Amniotic epithelial cell (primary cell): ENCODE results near the gene KCNJ10.

Source experiments
- DNase-seq: peaks from one replicate; pipeline ENCODE4 v3.0.0-alpha.2; 2010; ENCODE audit warnings: low read depth

The KCNJ10 gene

DNA sequence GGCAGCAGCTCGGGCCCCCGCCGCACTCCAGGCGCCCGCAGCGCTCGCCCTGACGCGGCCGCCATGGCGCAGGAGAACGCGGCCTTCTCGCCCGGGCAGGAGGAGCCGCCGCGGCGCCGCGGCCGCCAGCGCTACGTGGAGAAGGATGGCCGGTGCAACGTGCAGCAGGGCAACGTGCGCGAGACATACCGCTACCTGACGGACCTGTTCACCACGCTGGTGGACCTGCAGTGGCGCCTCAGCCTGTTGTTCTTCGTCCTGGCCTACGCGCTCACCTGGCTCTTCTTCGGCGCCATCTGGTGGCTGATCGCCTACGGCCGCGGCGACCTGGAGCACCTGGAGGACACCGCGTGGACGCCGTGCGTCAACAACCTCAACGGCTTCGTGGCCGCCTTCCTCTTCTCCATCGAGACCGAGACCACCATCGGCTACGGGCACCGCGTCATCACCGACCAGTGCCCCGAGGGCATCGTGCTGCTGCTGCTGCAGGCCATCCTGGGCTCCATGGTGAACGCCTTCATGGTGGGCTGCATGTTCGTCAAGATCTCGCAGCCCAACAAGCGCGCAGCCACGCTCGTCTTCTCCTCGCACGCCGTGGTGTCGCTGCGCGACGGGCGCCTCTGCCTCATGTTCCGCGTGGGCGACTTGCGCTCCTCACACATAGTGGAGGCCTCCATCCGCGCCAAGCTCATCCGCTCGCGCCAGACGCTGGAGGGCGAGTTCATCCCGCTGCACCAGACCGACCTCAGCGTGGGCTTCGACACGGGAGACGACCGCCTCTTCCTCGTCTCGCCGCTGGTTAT is 14.2 kb upstream of the KCNJ10 start:
- peak; percentile 21 for DNase-seq

DNA sequence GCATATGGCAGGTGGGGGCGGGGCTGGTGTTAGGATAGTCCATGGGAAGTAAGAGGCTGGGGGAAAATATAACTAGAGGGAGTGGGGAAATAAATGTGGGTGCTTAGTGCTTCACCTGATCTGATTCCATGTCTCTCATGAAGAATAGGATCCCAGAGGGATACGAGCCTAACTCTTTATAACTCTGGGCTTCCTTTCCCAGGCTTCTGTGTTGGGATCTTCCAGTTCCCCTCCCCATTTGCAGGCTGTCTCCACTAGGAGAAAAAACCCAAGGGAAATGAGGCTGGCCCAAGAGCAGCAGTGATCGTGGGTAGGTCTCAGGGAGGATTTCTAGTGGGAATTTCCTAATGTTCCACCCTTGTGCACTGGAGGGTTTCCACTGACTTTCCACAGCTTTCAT is 13.0 kb upstream of the KCNJ10 start:
- no peak for DNase-seq

GRCh38 chr1:160082487-160082886 is 12.5 kb upstream of the KCNJ10 start:
- DNase-seq, result no peak

- DNase-seq, result no peak
Observed at GRCh38 chr1:160081261-160081936, 11.4 kb upstream of the KCNJ10 start, which contains the start of gene KCNJ9. TSS of gene KCNJ9 (plus strand) at chr1:160081538. CDS start at chr1:160084031, 2,493 bp downstream.

GRCh38 chr1:160080381-160081100 is 10.6 kb upstream of the KCNJ10 start:
- no peak for DNase-seq

- DNase-seq, result no peak
Observed at GRCh38 chr1:160079448-160079847, 9.5 kb upstream of the KCNJ10 start.

- DNase-seq, result no peak
Observed at GRCh38 chr1:160078512-160079195, 8.7 kb upstream of the KCNJ10 start.

- no peak for DNase-seq
Observed at GRCh38 chr1:160077486-160077885, 7.5 kb upstream of the KCNJ10 start.

GRCh38 chr1:160076295-160076694 is 6.3 kb upstream of the KCNJ10 start:
- DNase-seq, result no peak

DNA sequence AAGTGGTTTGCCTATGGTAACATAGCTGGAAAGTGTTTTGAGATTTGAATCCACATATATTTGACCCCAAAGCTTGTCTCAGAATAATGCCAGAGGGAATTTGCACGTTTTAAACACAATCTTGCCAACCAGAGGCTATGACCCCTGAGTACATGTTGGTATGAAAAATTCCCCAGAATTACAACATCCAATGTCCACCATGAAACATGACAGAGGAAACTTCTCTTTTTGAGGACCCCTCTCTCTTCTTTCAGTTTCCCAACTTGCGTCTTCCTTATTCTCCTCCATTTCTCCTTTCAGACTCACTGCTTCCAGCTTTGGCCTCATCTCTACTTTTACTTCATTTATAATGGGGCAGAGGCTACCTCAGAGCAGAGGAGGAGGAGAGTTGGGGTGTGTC is 5.9 kb upstream of the KCNJ10 start:
- DNase-seq, result no peak

- no peak for DNase-seq
Observed at GRCh38 chr1:160074865-160075264, 4.9 kb upstream of the KCNJ10 start.

DNA sequence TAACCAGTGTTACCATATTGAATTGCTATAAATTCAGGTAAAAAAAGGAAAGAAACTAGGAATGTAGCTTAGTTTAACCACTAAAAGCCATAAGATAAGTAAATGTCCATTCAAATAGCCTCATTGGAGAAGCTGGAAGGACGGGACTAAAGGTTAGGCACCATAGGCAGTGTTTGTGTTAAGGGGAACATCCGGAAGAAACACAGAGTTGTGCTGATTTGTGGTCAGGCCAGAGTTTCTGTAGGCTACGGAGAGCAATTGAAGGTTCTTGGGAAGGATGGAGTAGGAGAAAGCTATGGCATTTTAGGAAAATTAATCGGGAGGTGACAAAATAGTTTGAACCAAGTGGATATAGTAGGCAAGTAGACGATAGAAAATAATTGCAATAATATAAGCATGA is 1.3 kb upstream of the KCNJ10 start:
- DNase-seq, result no peak

- peak; percentile 27 for DNase-seq
Observed at GRCh38 chr1:160070243-160071163, 543 bp upstream of the KCNJ10 start.

DNA sequence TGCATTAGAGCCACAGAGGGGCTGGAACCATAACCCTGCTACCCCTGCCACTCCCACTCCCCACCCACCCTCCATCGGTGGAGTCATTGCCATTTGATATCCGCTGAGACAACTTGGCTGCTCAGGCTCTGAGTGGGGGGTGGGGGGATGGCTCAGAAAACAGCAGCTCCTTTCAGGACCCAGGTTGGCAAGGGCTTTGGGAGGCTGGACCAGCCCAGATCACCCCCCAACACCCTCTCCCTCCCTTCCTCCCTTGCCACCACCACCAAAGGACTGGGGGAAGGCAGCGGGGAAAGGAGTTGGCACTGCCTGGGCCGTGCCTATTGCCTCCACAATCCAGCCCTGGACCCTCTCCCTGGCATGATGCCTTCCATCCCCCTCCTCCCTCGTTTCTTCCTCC is 1.7 kb downstream of the KCNJ10 start:
- no peak for DNase-seq

DNA sequence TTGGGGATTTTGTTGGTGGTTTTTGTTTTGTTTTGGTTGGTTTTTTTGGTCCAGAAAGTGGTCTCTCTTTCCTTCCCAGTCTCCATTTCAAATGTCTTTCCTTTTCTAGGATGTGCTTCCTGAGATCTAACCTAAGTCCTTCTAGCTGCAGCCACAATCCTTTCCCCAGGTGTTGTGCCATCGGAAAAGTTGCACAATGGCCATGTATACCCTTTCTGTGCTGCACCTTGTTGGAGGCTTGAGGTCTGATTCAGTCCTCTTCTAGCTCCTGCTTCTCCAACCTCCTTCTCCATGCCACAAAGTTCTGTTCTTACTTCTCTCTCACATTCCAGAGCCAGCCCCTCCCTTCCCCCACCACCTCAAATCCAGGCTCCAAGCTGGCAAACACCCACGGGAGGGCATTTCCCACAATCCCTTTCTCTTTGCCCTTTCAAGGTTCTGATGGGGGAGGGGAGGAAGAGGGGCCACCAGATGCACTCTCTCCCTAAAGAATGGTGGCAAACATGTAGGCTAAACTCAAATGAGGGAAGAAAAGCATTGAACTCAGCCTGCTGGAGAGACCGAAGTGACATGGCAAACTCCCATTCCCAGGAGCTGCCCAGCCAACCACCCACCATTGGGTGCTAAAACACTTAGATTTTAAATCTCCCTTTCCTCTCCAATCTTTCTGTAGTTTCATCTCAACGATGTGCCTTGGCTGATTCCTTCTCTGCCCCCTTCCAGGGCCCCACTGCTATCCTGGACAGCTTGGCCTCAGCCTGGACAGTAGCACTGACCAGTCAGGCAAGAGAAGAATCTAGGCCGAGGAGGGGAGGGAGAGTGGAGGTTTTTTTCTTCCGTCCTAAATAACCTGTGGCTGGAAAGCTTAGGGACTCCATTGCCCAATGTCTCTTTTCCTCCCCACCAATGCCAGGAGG is 2.9 kb downstream of the KCNJ10 start:
- peak; percentile 37 for DNase-seq

DNA sequence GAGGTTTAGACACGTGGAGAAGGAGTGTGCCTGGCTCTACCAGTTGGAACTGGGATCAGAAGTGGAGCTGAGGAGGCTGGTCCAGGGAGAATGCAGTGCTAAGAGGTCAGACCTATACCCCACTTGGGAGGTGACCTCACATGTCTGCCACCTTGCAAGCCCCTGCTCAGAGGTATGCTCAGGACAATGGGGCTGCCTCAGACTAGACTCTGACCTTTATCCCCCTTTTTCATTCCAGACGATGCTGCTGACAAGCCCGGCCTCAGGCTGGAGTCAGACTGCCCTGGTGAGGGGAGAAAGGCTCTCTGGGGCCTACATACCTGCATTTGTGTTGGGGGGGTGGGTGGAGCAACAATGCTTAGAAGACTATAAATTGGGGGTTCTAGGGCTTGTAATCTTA is 5.2 kb downstream of the KCNJ10 start:
- DNase-seq, result no peak

DNA sequence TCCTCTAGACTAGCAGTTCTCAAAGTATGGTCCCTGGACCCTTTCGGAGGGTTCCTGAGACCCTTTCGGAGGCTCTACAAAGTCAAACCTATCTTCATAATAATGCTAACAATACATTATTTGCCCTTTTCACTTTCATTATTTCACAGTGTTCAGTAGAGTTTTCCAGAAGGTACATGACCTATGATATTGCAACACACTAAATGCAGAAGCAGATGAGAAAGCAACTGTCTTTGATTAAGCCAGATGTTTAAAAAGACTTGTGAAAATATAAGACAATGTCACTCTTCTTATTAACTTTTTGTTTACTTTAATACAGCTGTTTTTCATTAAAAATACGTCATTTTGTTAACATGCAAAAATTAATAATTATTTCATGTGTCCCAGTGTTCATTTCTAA is 5.8 kb downstream of the KCNJ10 start:
- DNase-seq, result no peak

- no peak for DNase-seq
Observed at GRCh38 chr1:160063176-160063575, 6.8 kb downstream of the KCNJ10 start.

DNA sequence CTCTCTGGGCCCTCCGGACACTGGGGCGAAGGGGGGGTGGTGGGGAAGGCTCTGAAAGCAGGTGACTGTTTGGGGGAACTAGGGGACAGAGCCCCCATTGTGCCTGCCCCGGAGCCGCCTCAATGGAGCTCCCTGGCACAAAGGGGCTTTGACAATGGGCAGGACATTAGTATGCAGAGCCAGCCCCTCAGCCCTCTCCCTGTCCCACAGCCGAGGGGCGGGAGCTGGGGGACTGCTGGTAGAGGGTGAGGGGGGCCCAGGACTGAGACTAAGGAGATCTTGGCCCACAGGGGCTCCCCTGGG is 7.8 kb downstream of the KCNJ10 start:
- no peak for DNase-seq
